ENCODE measurements around the gene ZNF879. TPM values are rescaled to one million over a fixed set of nuclear protein-coding genes. Genes with fewer than 3 reads are reported as not detected.

The ZNF879 gene
- total RNA-seq, 1 experiment from 2014 or later: 1.7 TPM

GRCh38 chr5:179006564-179006963 is 17.0 kb upstream of the ZNF879 start:
- DNase-seq (ENCODE audit: extremely low read depth, low read depth): no peak

GRCh38 chr5:179008667-179009066 is 14.9 kb upstream of the ZNF879 start:
- no peak for DNase-seq (ENCODE audit: extremely low read depth, low read depth)

GRCh38 chr5:179033004-179033580 is 9.5 kb downstream of the ZNF879 start:
- DNase-seq (ENCODE audit: extremely low read depth, low read depth): no peak

GRCh38 chr5:179044765-179045164 is 21.2 kb downstream of the ZNF879 start:
- no peak for DNase-seq (ENCODE audit: extremely low read depth, low read depth)

- no peak for DNase-seq (ENCODE audit: extremely low read depth, low read depth)
These were observed 28.2 kb downstream of the ZNF879 start for GRCh38 chr5:179051784-179052183.

- no peak for DNase-seq (ENCODE audit: extremely low read depth, low read depth)
These were observed 30.6 kb downstream of the ZNF879 start for GRCh38 chr5:179054036-179054785.

- no peak for DNase-seq (ENCODE audit: extremely low read depth, low read depth)
These were observed 31.3 kb downstream of the ZNF879 start for GRCh38 chr5:179054876-179055275.

GRCh38 chr5:179055436-179055835 is 31.8 kb downstream of the ZNF879 start:
- no peak for DNase-seq (ENCODE audit: extremely low read depth, low read depth)

- no peak for DNase-seq (ENCODE audit: extremely low read depth, low read depth)
These were observed 32.2 kb downstream of the ZNF879 start for GRCh38 chr5:179055841-179056240.

- peak; percentile 40 for DNase-seq (ENCODE audit: extremely low read depth, low read depth)
These were observed 36.8 kb downstream of the ZNF879 start, which contains the start of gene ZNF354C for GRCh38 chr5:179060116-179061008. ZNF354C (plus strand) TSS chr5:179060373; CDS start chr5:179062069, 1,696 bp downstream.

- no peak for DNase-seq (ENCODE audit: extremely low read depth, low read depth)
These were observed 37.4 kb downstream of the ZNF879 start for GRCh38 chr5:179061025-179061424.

- no peak for DNase-seq (ENCODE audit: extremely low read depth, low read depth)
These were observed 42.1 kb downstream of the ZNF879 start for GRCh38 chr5:179065703-179066102.

GRCh38 chr5:179079165-179079987 is 55.8 kb downstream of the ZNF879 start:
- DNase-seq (ENCODE audit: extremely low read depth, low read depth): no peak

- DNase-seq (ENCODE audit: extremely low read depth, low read depth): no peak
These were observed 57.1 kb downstream of the ZNF879 start for GRCh38 chr5:179080724-179081123.

Other genes starting within 250 kb of the ZNF879 start
- 11.5 and 12.1 TPM in 2 replicates for gene ZNF354B, start 163.9 kb upstream of the ZNF879 start, total RNA-seq (2014; rRNA removed; shearing (Covaris generic))
- gene ZFP2, start 127.9 kb upstream of the ZNF879 start, total RNA-seq (2014; rRNA removed; shearing (Covaris generic)): 0.26 and 0.35 TPM in 2 replicates
- gene ZNF454, start 82.6 kb upstream of the ZNF879 start, total RNA-seq (2014; rRNA removed; shearing (Covaris generic)): not detected in 2 replicates
- gene GRM6, start 28.5 kb upstream of the ZNF879 start, total RNA-seq (2014; rRNA removed; shearing (Covaris generic)): not detected in 2 replicates
- gene ZNF354C, start 36.6 kb downstream of the ZNF879 start, total RNA-seq (2014; rRNA removed; shearing (Covaris generic)): 1.1 and 1.6 TPM in 2 replicates

All from NCI-H460 (cell line).